ENCODE measurements around the gene ANKMY1.

DNA sequence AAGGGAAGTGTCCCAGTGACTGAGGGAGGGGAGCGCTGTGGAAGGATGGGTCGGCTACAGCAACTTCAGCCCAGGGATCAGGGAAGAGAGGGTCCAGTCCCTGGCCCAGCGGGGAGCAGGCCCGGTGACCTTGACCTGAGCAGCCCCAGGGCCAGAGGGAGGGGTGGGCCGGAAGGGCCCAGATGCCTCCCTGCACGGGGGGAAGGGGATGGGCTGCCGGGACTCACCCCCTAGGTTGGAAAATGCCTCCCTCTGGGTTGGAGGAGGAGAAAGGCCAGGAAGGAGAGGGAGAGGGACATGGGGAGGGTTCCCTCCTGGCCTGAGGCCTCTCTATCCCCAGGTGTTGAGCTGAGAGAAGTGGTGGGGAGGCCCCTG is 102.5 kb downstream of the ANKMY1 start:
- TF ChIP-seq, protein P1, sequence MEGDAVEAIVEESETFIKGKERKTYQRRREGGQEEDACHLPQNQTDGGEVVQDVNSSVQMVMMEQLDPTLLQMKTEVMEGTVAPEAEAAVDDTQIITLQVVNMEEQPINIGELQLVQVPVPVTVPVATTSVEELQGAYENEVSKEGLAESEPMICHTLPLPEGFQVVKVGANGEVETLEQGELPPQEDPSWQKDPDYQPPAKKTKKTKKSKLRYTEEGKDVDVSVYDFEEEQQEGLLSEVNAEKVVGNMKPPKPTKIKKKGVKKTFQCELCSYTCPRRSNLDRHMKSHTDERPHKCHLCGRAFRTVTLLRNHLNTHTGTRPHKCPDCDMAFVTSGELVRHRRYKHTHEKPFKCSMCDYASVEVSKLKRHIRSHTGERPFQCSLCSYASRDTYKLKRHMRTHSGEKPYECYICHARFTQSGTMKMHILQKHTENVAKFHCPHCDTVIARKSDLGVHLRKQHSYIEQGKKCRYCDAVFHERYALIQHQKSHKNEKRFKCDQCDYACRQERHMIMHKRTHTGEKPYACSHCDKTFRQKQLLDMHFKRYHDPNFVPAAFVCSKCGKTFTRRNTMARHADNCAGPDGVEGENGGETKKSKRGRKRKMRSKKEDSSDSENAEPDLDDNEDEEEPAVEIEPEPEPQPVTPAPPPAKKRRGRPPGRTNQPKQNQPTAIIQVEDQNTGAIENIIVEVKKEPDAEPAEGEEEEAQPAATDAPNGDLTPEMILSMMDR (IDR thresholded peaks at IDR 0.05): no peak
- TF ChIP-seq ZFX (IDR thresholded peaks at IDR 0.05; ENCODE audit: borderline replicate concordance): no peak

Data from 22Rv1 (cell line).